Naive thymus-derived CD4-positive, alpha-beta T cell (primary cell): ENCODE data around the gene BHLHE23. TPM values are rescaled to one million over a fixed set of nuclear protein-coding genes. Genes with fewer than 3 reads are reported as not detected.

Experiments
- ATAC-seq: fragments of 150-1000 bp; cut with Tn5 transposase; 2 replicates; pipeline ENCODE4 v1.10.0; 2021; ENCODE audit warnings: mild to moderate bottlenecking, moderate library complexity
- CTCF ChIA-PET: fragments of 350-600 bp; sonication (Branson Sonifier 250); formaldehyde crosslinking; loops from one replicate; lab custom pipeline; 2021; ENCODE audit warnings: antibody characterized with exemption; lab: Charles Lee
- POLR2A ChIA-PET: fragments of 350-600 bp; sonication (Branson Sonifier 250); formaldehyde crosslinking; loops from one replicate; lab custom pipeline; 2021; ENCODE audit warnings: antibody characterized with exemption, inconsistent platforms; lab: Charles Lee
- DNase-seq, 9 donors: peaks; one replicate each; pipeline versions ENCODE4 v3.0.0 to v3.0.0-alpha.2; 2020 to 2022; ENCODE audit warnings: mixed read lengths in 1 of 9
- H3K27ac ChIP-seq: one replicate; pipeline ENCODE4 v1.7.0; 2013; ENCODE audit warnings: mild to moderate bottlenecking, low read depth, low read length, moderate library complexity
- H3K27me3 ChIP-seq, 2 donors: one replicate each; pipeline ENCODE4 v1.7.0; 2013; ENCODE audit warnings: low read length in 2 of 2, mild to moderate bottlenecking in 2 of 2, moderate library complexity in 2 of 2; ENCODE audit not compliant: control insufficient read depth in 2 of 2, insufficient read depth in 2 of 2
- H3K36me3 ChIP-seq, 3 experiments: 1 replicate in 2 of 3; 2 replicates in 1 of 3; pipeline ENCODE4 v1.7.0; 2013; ENCODE audit warnings: low read length in 3 of 3, mild to moderate bottlenecking in 3 of 3, moderate library complexity in 1 of 3; ENCODE audit not compliant: insufficient read depth in 3 of 3, control insufficient read depth in 2 of 3
- H3K4me1 ChIP-seq, 2 donors: one replicate each; pipeline ENCODE4 v1.7.0; 2013; ENCODE audit warnings: low read length in 2 of 2, mild to moderate bottlenecking in 2 of 2, moderate library complexity in 1 of 2; ENCODE audit not compliant: control insufficient read depth in 2 of 2, insufficient read depth in 2 of 2
- H3K4me3 ChIP-seq: 2 replicates; pipeline ENCODE4 v1.7.0; 2013; ENCODE audit warnings: mild to moderate bottlenecking, low read length
- H3K9me3 ChIP-seq, 3 experiments: 1 replicate in 2 of 3; 2 replicates in 1 of 3; pipeline ENCODE4 v1.7.0; 2013; ENCODE audit warnings: low read length in 3 of 3; ENCODE audit not compliant: control insufficient read depth in 2 of 3
- H3K27ac Mint-ChIP-seq, 9 donors: one replicate each; pipeline ENCODE4 v1.8.0; 2020 to 2022; ENCODE audit warnings: mixed read lengths in 9 of 9, mild to moderate bottlenecking in 8 of 9, moderate library complexity in 5 of 9, inconsistent platforms in 2 of 9
- H3K27me3 Mint-ChIP-seq, 5 donors: one replicate each; pipeline ENCODE4 v1.8.0; 2021 to 2022; ENCODE audit warnings: mixed read lengths in 5 of 5, mild to moderate bottlenecking in 1 of 5
- H3K36me3 Mint-ChIP-seq, 5 donors: one replicate each; pipeline ENCODE4 v1.8.0; 2020 to 2022; ENCODE audit warnings: mixed read lengths in 5 of 5, mild to moderate bottlenecking in 3 of 5, inconsistent platforms in 1 of 5
- H3K4me1 Mint-ChIP-seq, 7 donors: one replicate each; pipeline ENCODE4 v1.8.0; 2020 to 2022; ENCODE audit warnings: mixed read lengths in 7 of 7, mild to moderate bottlenecking in 3 of 7, inconsistent platforms in 1 of 7
- H3K4me3 Mint-ChIP-seq, 10 donors: one replicate each; pipeline ENCODE4 v1.8.0; 2020 to 2022; ENCODE audit warnings: mild to moderate bottlenecking in 10 of 10, mixed read lengths in 10 of 10, moderate library complexity in 6 of 10, inconsistent platforms in 2 of 10
- H3K9me3 Mint-ChIP-seq, 11 donors: one replicate each; pipeline ENCODE4 v1.8.0; 2020 to 2022; ENCODE audit warnings: mixed read lengths in 11 of 11, mild to moderate bottlenecking in 4 of 11, inconsistent platforms in 1 of 11, moderate library complexity in 1 of 11
- intact Hi-C, 2 donors: fragments of 100-400 bp; cut with micrococcal nuclease; formaldehyde crosslinking; loops; one replicate each; pipeline ENCODE4 v1.15.1; 2023
- polyA plus RNA-seq, 2 donors: library from polyadenylated mRNA; unstranded; fragments of 300-500 nt; fragmentation: Illumina TruSeq; gene quantifications; one replicate each; pipeline ENCODE4 v1.2.3, GENCODE V29; 2021
- total RNA-seq, 6 experiments: library from RNA in 5 of 6; stranded (reverse) in 5 of 6; gene quantifications; 1 replicate in 5 of 6; 2 replicates in 1 of 6; pipeline ENCODE4 v1.2.3 and lab custom pipeline; 2021 to 2026

BHLHE23 gene
- total RNA-seq (not detected), polyA plus RNA-seq (not detected), total RNA-seq (lab: John Stamatoyannopoulos, UW) (not detected)

DNA sequence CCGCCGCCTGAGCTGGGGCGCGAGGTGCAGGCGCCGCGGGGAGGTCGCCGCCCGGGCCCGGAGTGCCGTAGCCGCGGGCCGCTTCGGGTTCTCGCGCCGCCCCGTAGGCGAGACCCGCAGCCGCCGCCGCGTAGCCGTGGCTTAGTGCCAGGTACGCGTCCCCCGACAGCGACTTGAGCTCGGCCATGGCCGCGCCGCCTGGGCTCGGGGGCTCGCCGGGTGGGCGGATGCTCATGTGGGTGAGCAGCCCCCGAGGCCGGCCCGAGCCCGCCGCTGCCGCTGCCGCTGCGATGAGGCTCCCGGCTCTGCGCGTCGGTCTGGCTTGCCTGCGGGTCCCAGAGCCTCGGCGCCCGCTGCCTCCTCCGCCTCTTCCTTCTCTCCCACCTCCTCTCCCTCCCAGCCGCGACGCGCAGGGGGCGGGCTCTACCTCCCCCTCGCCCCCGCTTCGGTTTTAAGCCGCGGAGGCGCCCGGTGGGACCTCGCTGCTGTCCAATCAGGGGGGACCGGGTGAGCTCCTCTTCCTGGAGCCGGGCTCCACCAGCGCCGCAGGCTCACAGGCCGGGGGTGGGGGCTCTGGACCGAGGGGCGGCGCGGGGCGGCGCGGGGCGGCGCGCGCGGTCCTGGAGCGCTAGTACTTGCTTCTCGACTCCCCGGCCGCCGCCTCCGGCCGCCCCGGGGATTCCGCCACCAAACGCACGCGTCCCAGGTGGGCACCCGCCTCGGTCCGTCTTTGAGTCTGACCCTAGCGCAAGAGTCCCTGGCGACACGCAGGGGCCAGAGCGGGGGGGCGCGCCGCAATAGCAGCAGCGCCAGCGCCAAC, at the start of gene BHLHE23:
BHLHE23 (minus strand) TSS at position 425 of the 820 bp plus-strand sequence; CDS start at position 235, 190 bp downstream.
- ATAC-seq (no peak), DNase-seq (peak in 3 of 9 donors; percentile 17 to 38 (median 21))
- H3K36me3 ChIP-seq, result no peaks in the 10 kb centered on the region
- CTCF ChIA-PET, result interaction anchor here (1.2 kb wide), 1 partner anchor 52 kb away, joined by 3 read pairs; no protein-coding TSS in a partner anchor
- peaks cover 4 to 34% (median 22%) of the 10 kb centered on the region in 7 donors for H3K4me1 Mint-ChIP-seq
- peaks cover 0 to 6% (median 0%) of the 10 kb centered on the region in 11 donors for H3K9me3 Mint-ChIP-seq
- H3K4me3 Mint-ChIP-seq, result peak within 1 kb of the TSS in 8 of 10 donors; percentile 14 to 91 (median 50)
- no peaks in the 10 kb centered on the region for H3K36me3 Mint-ChIP-seq
- H3K9me3 ChIP-seq, result no peaks in the 10 kb centered on the region
- H3K4me1 ChIP-seq, result peaks cover 11 to 37% of the 10 kb centered on the region in 2 donors
- peaks cover 19 to 26% of the 10 kb centered on the region in 2 donors for H3K27me3 ChIP-seq
- H3K27ac Mint-ChIP-seq, result peak within 1 kb of the TSS in 1 of 9 donors; percentile 18
- POLR2A ChIA-PET, result no interaction called here
- no peak within 1 kb of the TSS for H3K27ac ChIP-seq
- intact Hi-C loops, result loop anchor here (2.0 to 5.0 kb wide), 4 partner anchors 89 to 204 kb away; partner anchors contain the start of gene OGFR (in 1 of the 2)
- no peak within 1 kb of the TSS for H3K4me3 ChIP-seq
- peaks cover 32 to 75% (median 46%) of the 10 kb centered on the region in 5 donors for H3K27me3 Mint-ChIP-seq

DNA sequence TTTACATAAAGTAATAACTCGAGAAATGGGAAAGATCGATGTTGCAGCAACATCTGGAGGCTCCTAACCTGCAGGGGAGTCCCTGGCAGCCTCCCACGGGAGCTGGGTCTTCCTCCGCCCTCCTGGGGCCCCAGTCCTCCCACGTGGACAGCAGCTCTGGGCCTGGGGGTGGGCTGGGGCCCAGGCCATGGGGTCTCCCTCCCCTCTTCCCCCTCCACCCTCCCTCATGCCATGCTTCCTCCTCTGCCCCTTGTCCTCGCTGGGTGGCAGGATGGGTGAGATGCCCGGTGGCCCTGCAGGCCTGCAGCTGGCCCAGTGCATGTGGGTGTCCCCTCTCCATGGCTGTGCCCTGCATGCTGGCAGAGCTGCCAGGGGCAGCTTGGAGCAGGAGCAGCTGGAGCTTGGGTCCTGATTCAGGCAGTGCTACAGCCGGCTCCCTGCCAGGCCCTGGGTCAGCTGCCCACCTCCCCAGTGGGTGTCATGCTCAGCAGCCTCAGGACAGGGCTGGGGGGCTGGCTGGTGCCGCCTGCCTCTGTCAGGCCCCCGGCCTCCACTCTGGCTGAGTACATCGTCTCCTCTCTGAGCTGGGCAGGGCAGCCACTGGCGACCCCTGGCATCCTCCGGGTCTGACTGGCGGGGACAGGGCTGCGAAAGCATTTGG, 48.9 kb upstream of the BHLHE23 start:
- peaks cover 0 to 3% (median 0%) of the 10 kb centered on the region in 7 donors for H3K4me1 Mint-ChIP-seq
- peaks cover 0 to 2% (median 0%) of the 10 kb centered on the region in 11 donors for H3K9me3 Mint-ChIP-seq
- Histone ChIP-seq H3K36me3 (no peaks in the 10 kb centered on the region), H3K27ac (no peak overlapping the region), H3K4me1 (no peaks in the 10 kb centered on the region), H3K4me3 (no peak overlapping the region), H3K9me3 (no peaks in the 10 kb centered on the region), H3K27me3 (peaks cover 0 to 3% of the 10 kb centered on the region in 2 donors)
- ChIA-PET POLR2A (interaction anchor here (0.5 kb wide), 1 partner anchor 472 kb away, joined by 3 read pairs; no protein-coding TSS in a partner anchor), CTCF (interaction anchor here (0.7 to 3.0 kb wide), 3 partner anchors 8 to 125 kb away, joined by 3 to 15 read pairs (median 5); no protein-coding TSS in a partner anchor)
- ATAC-seq (no peak), DNase-seq (no peak)
- intact Hi-C loops, result loop anchor here (1.0 to 5.0 kb wide), 3 partner anchors 124 to 1092 kb away; no protein-coding TSS in a partner anchor
- no peaks in the 10 kb centered on the region for H3K36me3 Mint-ChIP-seq
- no peak overlapping the region for H3K4me3 Mint-ChIP-seq
- H3K27me3 Mint-ChIP-seq, result peaks cover 0 to 17% (median 5%) of the 10 kb centered on the region in 5 donors
- no peak overlapping the region for H3K27ac Mint-ChIP-seq

DNA sequence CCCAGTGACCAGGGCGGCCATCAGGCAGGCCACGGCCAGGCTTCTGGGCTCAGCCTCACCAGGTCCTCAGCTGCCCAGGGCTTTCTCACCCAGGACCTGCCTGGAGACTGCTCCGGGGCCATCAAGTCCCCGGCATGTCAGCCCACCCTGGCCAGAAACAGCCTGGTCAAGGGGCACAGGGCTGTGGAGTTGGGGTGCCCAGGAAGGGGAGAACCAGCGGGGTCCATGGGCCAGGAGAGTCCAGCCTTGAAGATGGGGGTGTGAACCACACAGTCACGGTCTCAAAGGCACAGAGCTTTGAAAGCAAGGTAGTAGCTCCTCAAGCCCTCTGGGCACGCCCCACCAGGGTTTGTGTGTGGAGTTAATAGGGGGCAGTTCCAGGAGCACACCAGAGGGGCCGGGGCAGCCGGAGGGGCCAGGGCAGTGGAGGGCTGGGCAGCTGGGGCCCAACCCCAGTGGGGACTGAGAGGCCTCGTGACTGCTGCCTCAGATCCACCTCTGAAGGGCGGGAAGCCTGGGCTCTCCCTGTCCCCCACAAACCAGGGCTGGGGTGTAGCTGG, 48.0 kb upstream of the BHLHE23 start:
- Mint-ChIP-seq H3K27me3 (peaks cover 0 to 17% (median 5%) of the 10 kb centered on the region in 5 donors), H3K4me3 (no peak overlapping the region), H3K9me3 (peaks cover 0 to 2% (median 0%) of the 10 kb centered on the region in 11 donors), H3K27ac (no peak overlapping the region), H3K4me1 (peaks cover 0 to 3% (median 0%) of the 10 kb centered on the region in 7 donors), H3K36me3 (no peaks in the 10 kb centered on the region)
- H3K27ac ChIP-seq, result no peak overlapping the region
- intact Hi-C loops, result loop anchor here (5.0 kb wide), 2 partner anchors 328 to 1093 kb away; no protein-coding TSS in a partner anchor
- no peaks in the 10 kb centered on the region for H3K27me3 ChIP-seq
- H3K4me1 ChIP-seq, result no peaks in the 10 kb centered on the region
- ChIA-PET POLR2A (interaction anchor here (0.6 kb wide), 1 partner anchor 10 kb away, joined by 8 read pairs; no protein-coding TSS in a partner anchor), CTCF (interaction anchor here (3.0 kb wide), 1 partner anchor 126 kb away, joined by 15 read pairs; no protein-coding TSS in a partner anchor)
- no peaks in the 10 kb centered on the region for H3K9me3 ChIP-seq
- no peak overlapping the region for H3K4me3 ChIP-seq
- ATAC-seq (no peak), DNase-seq (no peak)
- H3K36me3 ChIP-seq, result no peaks in the 10 kb centered on the region

DNA sequence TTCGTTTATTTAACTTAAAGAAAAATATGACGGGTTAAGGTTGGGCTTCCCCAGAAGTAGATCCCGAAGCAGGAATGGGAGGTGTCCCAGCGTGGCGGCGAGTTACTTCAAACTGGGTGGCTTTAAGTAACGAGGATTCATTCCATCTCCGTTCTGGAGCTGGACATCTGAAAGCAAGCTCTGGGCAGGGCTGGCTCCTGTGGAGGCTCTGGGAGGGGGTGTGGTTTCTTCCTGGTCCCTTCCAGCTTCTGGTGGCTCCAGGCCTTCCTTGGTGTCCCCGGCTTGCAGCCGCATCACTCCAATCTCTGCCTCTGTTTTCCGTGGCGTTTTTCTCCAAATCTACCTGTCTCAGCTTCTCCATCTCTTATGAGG, 47.3 kb upstream of the BHLHE23 start:
- Mint-ChIP-seq H3K9me3 (peaks cover 0 to 2% (median 0%) of the 10 kb centered on the region in 11 donors), H3K4me3 (no peak overlapping the region), H3K27me3 (peaks cover 0 to 12% (median 5%) of the 10 kb centered on the region in 5 donors), H3K27ac (no peak overlapping the region), H3K36me3 (no peaks in the 10 kb centered on the region), H3K4me1 (peaks cover 0 to 3% (median 0%) of the 10 kb centered on the region in 7 donors)
- H3K4me3 ChIP-seq, result no peak overlapping the region
- H3K36me3 ChIP-seq, result no peaks in the 10 kb centered on the region
- DNase-seq, result no peak
- no peaks in the 10 kb centered on the region for H3K4me1 ChIP-seq
- no peaks in the 10 kb centered on the region for H3K9me3 ChIP-seq
- ChIA-PET POLR2A (no interaction called here), CTCF (interaction anchor here (3.0 kb wide), 1 partner anchor 127 kb away, joined by 15 read pairs; no protein-coding TSS in a partner anchor)
- intact Hi-C loops, result no loop called here
- H3K27me3 ChIP-seq, result no peaks in the 10 kb centered on the region
- ATAC-seq, result no peak
- H3K27ac ChIP-seq, result no peak overlapping the region

DNA sequence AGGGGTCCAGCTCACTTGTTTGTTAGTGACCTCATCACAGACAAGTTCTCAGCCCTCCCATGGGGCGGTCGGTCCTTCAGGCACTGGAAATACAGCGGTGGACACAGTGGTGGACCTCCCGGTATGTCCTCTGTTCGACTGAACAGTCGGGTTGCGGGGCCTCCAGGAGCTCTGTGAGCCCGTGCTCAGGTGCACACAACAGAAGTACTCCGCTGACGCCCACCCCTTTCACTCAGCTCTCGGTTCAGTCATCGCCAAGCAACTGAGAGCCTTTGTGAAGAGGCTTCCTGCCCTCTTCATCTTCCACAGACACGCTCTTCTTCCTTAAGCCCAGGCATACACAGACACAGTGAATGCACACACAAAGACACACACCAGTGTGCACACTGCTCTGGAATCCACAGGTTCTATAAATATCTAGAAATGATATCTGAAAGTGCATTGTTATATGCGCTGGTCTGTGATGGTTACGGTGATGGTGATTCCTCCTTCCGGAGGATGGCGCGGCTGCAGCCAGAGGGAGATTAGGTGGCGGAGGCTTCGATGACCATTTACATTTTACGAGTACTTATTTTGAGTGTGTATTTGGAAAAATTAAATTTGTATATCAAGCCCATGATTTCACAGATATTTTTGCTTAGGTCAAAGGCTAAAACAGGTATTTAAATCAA, 46.8 kb upstream of the BHLHE23 start:
- no peak overlapping the region for H3K27ac Mint-ChIP-seq
- no peak overlapping the region for H3K4me3 ChIP-seq
- H3K36me3 Mint-ChIP-seq, result no peaks in the 10 kb centered on the region
- peaks cover 0 to 12% (median 5%) of the 10 kb centered on the region in 5 donors for H3K27me3 Mint-ChIP-seq
- no peaks in the 10 kb centered on the region for H3K36me3 ChIP-seq
- DNase-seq, result no peak
- intact Hi-C loops, result no loop called here
- H3K9me3 Mint-ChIP-seq, result peaks cover 0 to 2% (median 0%) of the 10 kb centered on the region in 11 donors
- ChIA-PET CTCF (no interaction called here), POLR2A (no interaction called here)
- H3K4me1 ChIP-seq, result no peaks in the 10 kb centered on the region
- H3K27ac ChIP-seq, result no peak overlapping the region
- H3K4me3 Mint-ChIP-seq, result no peak overlapping the region
- no peak for ATAC-seq
- no peaks in the 10 kb centered on the region for H3K9me3 ChIP-seq
- H3K4me1 Mint-ChIP-seq, result peaks cover 0 to 3% (median 0%) of the 10 kb centered on the region in 7 donors
- H3K27me3 ChIP-seq, result no peaks in the 10 kb centered on the region
